GM12878 (cell line): ENCODE data around the gene MAST3. TPM values are rescaled to one million over a fixed set of nuclear protein-coding genes. Genes with fewer than 3 reads are reported as not detected.
A peak's percentile ranks its signal among the peaks of the same experiment; 100 is the strongest.

ENCODE experiments used
- EGR1 ChIP-seq, 2 experiments: IDR thresholded peaks; 1 replicate in 1 of 2; 2 replicates in 1 of 2; pipeline ENCODE4 v1.6.1; 2011 to 2012; ENCODE audit warnings: low read depth in 2 of 2, low read length in 2 of 2, borderline replicate concordance in 1 of 2, mild to moderate bottlenecking in 1 of 2, moderate library complexity in 1 of 2
- HDGF ChIP-seq: fragments of 450-650 bp; IDR thresholded peaks from 2 replicates; pipeline ENCODE4 v1.6.1; 2016; ENCODE audit warnings: antibody characterized with exemption
- MXI1 ChIP-seq: fragments of 150-350 bp; IDR thresholded peaks from 2 replicates; pipeline ENCODE4 v1.6.1; 2011; ENCODE audit warnings: low read depth, mild to moderate bottlenecking, inconsistent platforms, low read length, improper control_type of control experiment
- MYC ChIP-seq: IDR thresholded peaks from 2 replicates; pipeline ENCODE4 v1.6.1; 2011; ENCODE audit warnings: mild to moderate bottlenecking, low read length, moderate library complexity, inconsistent platforms; ENCODE audit not compliant: insufficient read depth, insufficient replicate concordance, insufficient read length, severe bottlenecking
- NFXL1 ChIP-seq: fragments of 450-650 bp; IDR thresholded peaks from 2 replicates; pipeline ENCODE4 v1.6.1; 2017; ENCODE audit warnings: antibody characterized with exemption, mild to moderate bottlenecking, borderline replicate concordance
- NR2C1 ChIP-seq: fragments of 450-650 bp; IDR thresholded peaks from 2 replicates; pipeline ENCODE4 v1.6.1; 2017; ENCODE audit warnings: antibody characterized with exemption, mild to moderate bottlenecking, moderate library complexity
- POLR2AphosphoS2 ChIP-seq: IDR thresholded peaks from 2 replicates; pipeline ENCODE4 v1.6.1; 2011; ENCODE audit warnings: low read depth, mild to moderate bottlenecking, low read length, improper control_type of control experiment, moderate library complexity
- RBBP5 ChIP-seq: fragments of 200-600 bp; sonication (generic); conservative IDR thresholded peaks from 2 replicates; pipeline ENCODE4 v1.6.1; 2016
- RFX5 ChIP-seq: IDR thresholded peaks from 2 replicates; pipeline ENCODE4 v1.6.1; 2011; ENCODE audit warnings: low read depth, low read length, improper control_type of control experiment
- SMAD1 ChIP-seq: fragments of 450-650 bp; IDR thresholded peaks from 2 replicates; pipeline ENCODE4 v1.6.1; 2018; ENCODE audit warnings: mild to moderate bottlenecking, low read depth; ENCODE audit not compliant: partially characterized antibody
- SP1 ChIP-seq: IDR thresholded peaks from one replicate; pipeline ENCODE4 v1.6.1; 2011; ENCODE audit warnings: low read depth, low read length
- TCF12 ChIP-seq: IDR thresholded peaks from 2 replicates; pipeline ENCODE4 v1.6.1; 2011; ENCODE audit warnings: low read depth, mild to moderate bottlenecking, low read length
- WRNIP1 ChIP-seq: IDR thresholded peaks from 2 replicates; pipeline ENCODE4 v1.6.1; 2011; ENCODE audit warnings: low read depth, low read length, improper control_type of control experiment, borderline replicate concordance
- YY1 ChIP-seq: IDR thresholded peaks from 2 replicates; pipeline ENCODE4 v1.6.1; 2011; ENCODE audit warnings: low read depth, mild to moderate bottlenecking, low read length
- polyA plus RNA-seq, 11 experiments: library from polyadenylated mRNA; depleted of rRNA in 4 of 11; unstranded in 6 of 11; stranded (reverse) in 5 of 11; fragments of >200 nt; fragmentation: Nextera tagmentation in 4 of 11; fragmentation: Illumina TruSeq in 1 of 11; extraction: Ambion mirVana in 4 of 11; extraction: Trizol in 1 of 11; gene quantifications; 1 replicate in 1 of 11; 2 replicates in 10 of 11; pipeline versions ENCODE4 v1.2.1 to v1.2.3, GENCODE V29; 2011 to 2016; ENCODE audit warnings: inconsistent platforms in 2 of 11, missing spikeins in 2 of 11, low read depth in 1 of 11
- total RNA-seq, 4 experiments: library from RNA; depleted of rRNA in 3 of 4; stranded (reverse); fragments of >200 nt in 3 of 4; fragmentation: Illumina TruSeq in 1 of 4; extraction: Trizol in 1 of 4; gene quantifications; 2 replicates each; pipeline versions ENCODE4 v1.2.1 to v1.2.3, GENCODE V29; 2013 to 2021
- TF ChIP-seq, protein P1 (sequence below): fragments of 450-650 bp; IDR thresholded peaks from 2 replicates; pipeline ENCODE4 v1.6.1; 2017; ENCODE audit warnings: mild to moderate bottlenecking, moderate library complexity
- TF ChIP-seq, protein P2 (sequence below): IDR thresholded peaks from 2 replicates; pipeline ENCODE4 v1.6.1; 2012; ENCODE audit warnings: low read depth, low read length, improper control_type of control experiment
- TF ChIP-seq, protein P3 (sequence below): fragments of 450-650 bp; IDR thresholded peaks from 2 replicates; pipeline ENCODE4 v1.6.1; 2016; ENCODE audit warnings: mild to moderate bottlenecking
- TF ChIP-seq, protein P4 (sequence below): IDR thresholded peaks from 2 replicates; pipeline ENCODE4 v1.6.1; 2012; ENCODE audit warnings: improper control_type of control experiment, low read depth, low read length; ENCODE audit not compliant: insufficient replicate concordance

MAST3 gene
- total and polyA plus RNA-seq, 10 of the 15 experiments (the other 5 are each of a cell fraction or from before 2014, with no cell fraction given): 3.0 to 22.2 (median 7.5) TPM

DNA sequence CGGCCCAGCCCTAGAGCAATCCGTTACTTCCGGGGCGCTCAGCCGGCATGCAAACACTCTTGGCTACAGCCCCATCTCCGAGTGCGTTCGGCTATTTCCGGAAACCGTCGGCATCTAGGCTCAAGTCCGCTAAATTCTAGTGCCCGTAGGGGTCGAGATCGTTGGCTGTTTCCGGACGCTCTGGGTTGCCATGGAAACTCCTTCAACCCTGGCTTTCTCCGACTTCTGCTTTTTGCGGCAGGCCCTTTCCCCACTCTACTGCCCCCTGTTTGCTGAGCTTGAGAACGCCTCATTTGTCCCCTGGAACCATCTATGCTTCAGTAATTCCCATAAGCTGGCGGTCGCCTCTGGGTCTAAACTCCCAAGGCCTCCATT, 54.9 kb downstream of the MAST3 start (continued):
- TF ChIP-seq, protein P1, sequence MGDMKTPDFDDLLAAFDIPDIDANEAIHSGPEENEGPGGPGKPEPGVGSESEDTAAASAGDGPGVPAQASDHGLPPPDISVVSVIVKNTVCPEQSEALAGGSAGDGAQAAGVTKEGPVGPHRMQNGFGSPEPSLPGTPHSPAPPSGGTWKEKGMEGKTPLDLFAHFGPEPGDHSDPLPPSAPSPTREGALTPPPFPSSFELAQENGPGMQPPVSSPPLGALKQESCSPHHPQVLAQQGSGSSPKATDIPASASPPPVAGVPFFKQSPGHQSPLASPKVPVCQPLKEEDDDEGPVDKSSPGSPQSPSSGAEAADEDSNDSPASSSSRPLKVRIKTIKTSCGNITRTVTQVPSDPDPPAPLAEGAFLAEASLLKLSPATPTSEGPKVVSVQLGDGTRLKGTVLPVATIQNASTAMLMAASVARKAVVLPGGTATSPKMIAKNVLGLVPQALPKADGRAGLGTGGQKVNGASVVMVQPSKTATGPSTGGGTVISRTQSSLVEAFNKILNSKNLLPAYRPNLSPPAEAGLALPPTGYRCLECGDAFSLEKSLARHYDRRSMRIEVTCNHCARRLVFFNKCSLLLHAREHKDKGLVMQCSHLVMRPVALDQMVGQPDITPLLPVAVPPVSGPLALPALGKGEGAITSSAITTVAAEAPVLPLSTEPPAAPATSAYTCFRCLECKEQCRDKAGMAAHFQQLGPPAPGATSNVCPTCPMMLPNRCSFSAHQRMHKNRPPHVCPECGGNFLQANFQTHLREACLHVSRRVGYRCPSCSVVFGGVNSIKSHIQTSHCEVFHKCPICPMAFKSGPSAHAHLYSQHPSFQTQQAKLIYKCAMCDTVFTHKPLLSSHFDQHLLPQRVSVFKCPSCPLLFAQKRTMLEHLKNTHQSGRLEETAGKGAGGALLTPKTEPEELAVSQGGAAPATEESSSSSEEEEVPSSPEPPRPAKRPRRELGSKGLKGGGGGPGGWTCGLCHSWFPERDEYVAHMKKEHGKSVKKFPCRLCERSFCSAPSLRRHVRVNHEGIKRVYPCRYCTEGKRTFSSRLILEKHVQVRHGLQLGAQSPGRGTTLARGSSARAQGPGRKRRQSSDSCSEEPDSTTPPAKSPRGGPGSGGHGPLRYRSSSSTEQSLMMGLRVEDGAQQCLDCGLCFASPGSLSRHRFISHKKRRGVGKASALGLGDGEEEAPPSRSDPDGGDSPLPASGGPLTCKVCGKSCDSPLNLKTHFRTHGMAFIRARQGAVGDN: no peak
- TF ChIP-seq RBBP5 (no peak), WRNIP1 (no peak), POLR2AphosphoS2 (0 out of 2 replicates have a peak, but pooled peaks have one; percentile 36), HDGF (no peak), NFXL1 (no peak), NR2C1 (peak; percentile 35; the same call in 1 of the 2 replicates), MXI1 (peak; percentile 90), MYC (no peak), RFX5 (peak; percentile 57; the same call in 1 of the 2 replicates), SP1 (peak; percentile 44), SMAD1 (no peak), TCF12 (no peak), EGR1 (IDR thresholded peaks at IDR 0.05; ENCODE audit: borderline replicate concordance in 1 of 2, low read depth in 2 of 2, low read length in 2 of 2) (no peak), YY1 (peak; percentile 59)
- TF ChIP-seq, protein P2, sequence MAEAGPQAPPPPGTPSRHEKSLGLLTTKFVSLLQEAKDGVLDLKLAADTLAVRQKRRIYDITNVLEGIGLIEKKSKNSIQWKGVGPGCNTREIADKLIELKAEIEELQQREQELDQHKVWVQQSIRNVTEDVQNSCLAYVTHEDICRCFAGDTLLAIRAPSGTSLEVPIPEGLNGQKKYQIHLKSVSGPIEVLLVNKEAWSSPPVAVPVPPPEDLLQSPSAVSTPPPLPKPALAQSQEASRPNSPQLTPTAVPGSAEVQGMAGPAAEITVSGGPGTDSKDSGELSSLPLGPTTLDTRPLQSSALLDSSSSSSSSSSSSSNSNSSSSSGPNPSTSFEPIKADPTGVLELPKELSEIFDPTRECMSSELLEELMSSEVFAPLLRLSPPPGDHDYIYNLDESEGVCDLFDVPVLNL: no peak
- TF ChIP-seq, protein P3, sequence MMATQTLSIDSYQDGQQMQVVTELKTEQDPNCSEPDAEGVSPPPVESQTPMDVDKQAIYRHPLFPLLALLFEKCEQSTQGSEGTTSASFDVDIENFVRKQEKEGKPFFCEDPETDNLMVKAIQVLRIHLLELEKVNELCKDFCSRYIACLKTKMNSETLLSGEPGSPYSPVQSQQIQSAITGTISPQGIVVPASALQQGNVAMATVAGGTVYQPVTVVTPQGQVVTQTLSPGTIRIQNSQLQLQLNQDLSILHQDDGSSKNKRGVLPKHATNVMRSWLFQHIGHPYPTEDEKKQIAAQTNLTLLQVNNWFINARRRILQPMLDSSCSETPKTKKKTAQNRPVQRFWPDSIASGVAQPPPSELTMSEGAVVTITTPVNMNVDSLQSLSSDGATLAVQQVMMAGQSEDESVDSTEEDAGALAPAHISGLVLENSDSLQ: peak; percentile 66
- TF ChIP-seq, protein P4, sequence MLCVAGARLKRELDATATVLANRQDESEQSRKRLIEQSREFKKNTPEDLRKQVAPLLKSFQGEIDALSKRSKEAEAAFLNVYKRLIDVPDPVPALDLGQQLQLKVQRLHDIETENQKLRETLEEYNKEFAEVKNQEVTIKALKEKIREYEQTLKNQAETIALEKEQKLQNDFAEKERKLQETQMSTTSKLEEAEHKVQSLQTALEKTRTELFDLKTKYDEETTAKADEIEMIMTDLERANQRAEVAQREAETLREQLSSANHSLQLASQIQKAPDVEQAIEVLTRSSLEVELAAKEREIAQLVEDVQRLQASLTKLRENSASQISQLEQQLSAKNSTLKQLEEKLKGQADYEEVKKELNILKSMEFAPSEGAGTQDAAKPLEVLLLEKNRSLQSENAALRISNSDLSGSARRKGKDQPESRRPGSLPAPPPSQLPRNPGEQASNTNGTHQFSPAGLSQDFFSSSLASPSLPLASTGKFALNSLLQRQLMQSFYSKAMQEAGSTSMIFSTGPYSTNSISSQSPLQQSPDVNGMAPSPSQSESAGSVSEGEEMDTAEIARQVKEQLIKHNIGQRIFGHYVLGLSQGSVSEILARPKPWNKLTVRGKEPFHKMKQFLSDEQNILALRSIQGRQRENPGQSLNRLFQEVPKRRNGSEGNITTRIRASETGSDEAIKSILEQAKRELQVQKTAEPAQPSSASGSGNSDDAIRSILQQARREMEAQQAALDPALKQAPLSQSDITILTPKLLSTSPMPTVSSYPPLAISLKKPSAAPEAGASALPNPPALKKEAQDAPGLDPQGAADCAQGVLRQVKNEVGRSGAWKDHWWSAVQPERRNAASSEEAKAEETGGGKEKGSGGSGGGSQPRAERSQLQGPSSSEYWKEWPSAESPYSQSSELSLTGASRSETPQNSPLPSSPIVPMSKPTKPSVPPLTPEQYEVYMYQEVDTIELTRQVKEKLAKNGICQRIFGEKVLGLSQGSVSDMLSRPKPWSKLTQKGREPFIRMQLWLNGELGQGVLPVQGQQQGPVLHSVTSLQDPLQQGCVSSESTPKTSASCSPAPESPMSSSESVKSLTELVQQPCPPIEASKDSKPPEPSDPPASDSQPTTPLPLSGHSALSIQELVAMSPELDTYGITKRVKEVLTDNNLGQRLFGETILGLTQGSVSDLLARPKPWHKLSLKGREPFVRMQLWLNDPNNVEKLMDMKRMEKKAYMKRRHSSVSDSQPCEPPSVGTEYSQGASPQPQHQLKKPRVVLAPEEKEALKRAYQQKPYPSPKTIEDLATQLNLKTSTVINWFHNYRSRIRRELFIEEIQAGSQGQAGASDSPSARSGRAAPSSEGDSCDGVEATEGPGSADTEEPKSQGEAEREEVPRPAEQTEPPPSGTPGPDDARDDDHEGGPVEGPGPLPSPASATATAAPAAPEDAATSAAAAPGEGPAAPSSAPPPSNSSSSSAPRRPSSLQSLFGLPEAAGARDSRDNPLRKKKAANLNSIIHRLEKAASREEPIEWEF: no peak
